Neural crest cell (in vitro differentiated cells): ENCODE data around the gene NTM. TPM values are rescaled to one million over a fixed set of nuclear protein-coding genes. Genes with fewer than 3 reads are reported as not detected.

Experiments
- DNase-seq: peaks from one replicate; pipeline ENCODE4 v3.0.0; 2021; ENCODE audit warnings: low read depth, mixed read lengths, low spot score
- H3K27ac Mint-ChIP-seq: one replicate; pipeline ENCODE4 v1.8.0; 2021; ENCODE audit warnings: mild to moderate bottlenecking, mixed read lengths; ENCODE audit not compliant: unreplicated experiment
- H3K27me3 Mint-ChIP-seq: 2 replicates; pipeline ENCODE4 v1.8.0; 2021; ENCODE audit warnings: low read depth, mild to moderate bottlenecking, mixed read lengths
- H3K36me3 Mint-ChIP-seq: 2 replicates; pipeline ENCODE4 v1.8.0; 2021; ENCODE audit warnings: low read depth, mild to moderate bottlenecking, mixed read lengths
- H3K4me1 Mint-ChIP-seq: 2 replicates; pipeline ENCODE4 v1.8.0; 2021; ENCODE audit warnings: mixed read lengths
- H3K4me3 Mint-ChIP-seq: one replicate; pipeline ENCODE4 v1.8.0; 2021; ENCODE audit warnings: mild to moderate bottlenecking, mixed read lengths
- H3K9me3 Mint-ChIP-seq: 2 replicates; pipeline ENCODE4 v1.8.0; 2021; ENCODE audit warnings: mixed read lengths
- total RNA-seq: library from RNA; stranded (reverse); gene quantifications from 2 replicates; pipeline ENCODE4 v1.2.1, GENCODE V29; 2021
- TF ChIP-seq, protein P1 (sequence below): fragments of 200-600 bp; sonication (generic); conservative IDR thresholded peaks from 2 replicates; pipeline ENCODE4 v1.5.0; 2021; ENCODE audit warnings: antibody characterized with exemption, mild to moderate bottlenecking

NTM gene
- total RNA-seq, 1 donor from 2014 or later = 11.3 TPM

DNA sequence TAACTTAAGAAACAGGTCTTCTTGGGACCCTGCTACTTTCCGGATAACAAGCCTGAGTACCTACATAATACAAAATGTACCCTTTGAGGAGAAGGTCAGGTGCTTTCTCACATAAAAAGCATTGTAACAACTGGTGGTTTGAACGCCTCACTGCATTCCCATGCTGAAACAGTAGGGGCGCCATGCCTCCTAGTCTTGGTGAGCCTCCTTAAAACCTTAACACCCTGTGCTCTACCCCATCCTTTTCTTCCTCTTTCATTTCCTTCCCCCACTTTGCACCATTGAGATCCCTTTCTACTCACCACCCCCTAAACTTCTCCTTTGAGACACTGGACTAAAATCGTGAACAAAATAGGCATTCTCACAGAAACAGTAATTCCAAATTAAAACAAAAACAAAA, 729.3 kb downstream of the NTM start:
- peaks cover 2% of the 10 kb centered on the region for H3K9me3 Mint-ChIP-seq
- no peaks in the 10 kb centered on the region for H3K27me3 Mint-ChIP-seq
- peak; percentile 12 for DNase-seq
- peaks cover 5% of the 10 kb centered on the region for H3K4me1 Mint-ChIP-seq
- H3K4me3 Mint-ChIP-seq = no peak overlapping the region
- no peaks in the 10 kb centered on the region for H3K36me3 Mint-ChIP-seq
- no peak overlapping the region for H3K27ac Mint-ChIP-seq
- TF ChIP-seq, protein P1, sequence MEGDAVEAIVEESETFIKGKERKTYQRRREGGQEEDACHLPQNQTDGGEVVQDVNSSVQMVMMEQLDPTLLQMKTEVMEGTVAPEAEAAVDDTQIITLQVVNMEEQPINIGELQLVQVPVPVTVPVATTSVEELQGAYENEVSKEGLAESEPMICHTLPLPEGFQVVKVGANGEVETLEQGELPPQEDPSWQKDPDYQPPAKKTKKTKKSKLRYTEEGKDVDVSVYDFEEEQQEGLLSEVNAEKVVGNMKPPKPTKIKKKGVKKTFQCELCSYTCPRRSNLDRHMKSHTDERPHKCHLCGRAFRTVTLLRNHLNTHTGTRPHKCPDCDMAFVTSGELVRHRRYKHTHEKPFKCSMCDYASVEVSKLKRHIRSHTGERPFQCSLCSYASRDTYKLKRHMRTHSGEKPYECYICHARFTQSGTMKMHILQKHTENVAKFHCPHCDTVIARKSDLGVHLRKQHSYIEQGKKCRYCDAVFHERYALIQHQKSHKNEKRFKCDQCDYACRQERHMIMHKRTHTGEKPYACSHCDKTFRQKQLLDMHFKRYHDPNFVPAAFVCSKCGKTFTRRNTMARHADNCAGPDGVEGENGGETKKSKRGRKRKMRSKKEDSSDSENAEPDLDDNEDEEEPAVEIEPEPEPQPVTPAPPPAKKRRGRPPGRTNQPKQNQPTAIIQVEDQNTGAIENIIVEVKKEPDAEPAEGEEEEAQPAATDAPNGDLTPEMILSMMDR = peak; percentile 60

- H3K27me3 Mint-ChIP-seq = no peaks in the 10 kb centered on the region
- peaks cover 9% of the 10 kb centered on the region for H3K4me1 Mint-ChIP-seq
- no peak overlapping the region for H3K4me3 Mint-ChIP-seq
- DNase-seq = no peak
- no peaks in the 10 kb centered on the region for H3K36me3 Mint-ChIP-seq
- peaks cover 5% of the 10 kb centered on the region for H3K9me3 Mint-ChIP-seq
- TF ChIP-seq, protein P1 = no peak
- H3K27ac Mint-ChIP-seq = no peak overlapping the region
Measured at GRCh38 chr11:132100583-132100982, 730.2 kb downstream of the NTM start.

DNA sequence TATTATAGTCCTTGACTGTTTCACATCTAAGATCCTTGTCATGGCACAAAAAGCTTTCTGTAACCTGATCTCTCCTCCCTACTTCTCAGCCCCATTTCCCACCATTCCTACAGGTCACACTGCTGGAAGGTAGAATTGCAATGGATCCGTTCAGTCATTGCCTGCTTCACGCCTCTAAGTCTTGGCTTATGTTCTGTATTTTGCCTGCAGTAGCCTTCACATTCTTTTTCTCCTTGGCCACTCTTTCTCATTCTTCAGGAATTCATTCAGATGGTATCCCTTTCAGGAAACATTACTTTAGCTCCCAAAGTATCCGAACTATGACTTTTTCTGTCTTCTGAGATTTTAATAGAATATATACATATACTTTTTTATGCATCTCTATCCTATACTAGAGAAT, 731.5 kb downstream of the NTM start:
- Mint-ChIP-seq H3K4me3 (no peak overlapping the region), H3K27me3 (no peaks in the 10 kb centered on the region), H3K27ac (no peak overlapping the region), H3K36me3 (no peaks in the 10 kb centered on the region), H3K4me1 (peaks cover 4% of the 10 kb centered on the region), H3K9me3 (peaks cover 3% of the 10 kb centered on the region)
- TF ChIP-seq, protein P1 = no peak
- no peak for DNase-seq

- Mint-ChIP-seq H3K4me1 (peaks cover 4% of the 10 kb centered on the region), H3K4me3 (no peak overlapping the region), H3K9me3 (peaks cover 7% of the 10 kb centered on the region), H3K27me3 (no peaks in the 10 kb centered on the region), H3K36me3 (no peaks in the 10 kb centered on the region), H3K27ac (no peak overlapping the region)
- TF ChIP-seq, protein P1 = no peak
- DNase-seq = no peak
Measured at GRCh38 chr11:132103021-132103420, 732.6 kb downstream of the NTM start.

- no peak overlapping the region for H3K4me3 Mint-ChIP-seq
- H3K36me3 Mint-ChIP-seq = no peaks in the 10 kb centered on the region
Measured at GRCh38 chr11:132106096-132106982, 735.9 kb downstream of the NTM start.

More at GRCh38 chr11:132106096-132106982, 735.9 kb downstream of the NTM start:
- DNase-seq = no peak
- H3K4me1 Mint-ChIP-seq = peaks cover 6% of the 10 kb centered on the region
- H3K27ac Mint-ChIP-seq = no peak overlapping the region
- no peaks in the 10 kb centered on the region for H3K27me3 Mint-ChIP-seq
- TF ChIP-seq, protein P1 = no peak
- peaks cover 9% of the 10 kb centered on the region for H3K9me3 Mint-ChIP-seq
